Nephron (organoid): ENCODE data around the gene MBTPS1.

Experiments
- H3K27ac Mint-ChIP-seq, 3 experiments: 2 replicates each; pipeline ENCODE4 v1.8.0; 2020; ENCODE audit warnings: mixed read lengths in 3 of 3, mild to moderate bottlenecking in 2 of 3, moderate library complexity in 1 of 3
- H3K27me3 Mint-ChIP-seq: 2 replicates; pipeline ENCODE4 v1.8.0; 2021; ENCODE audit warnings: low read depth, mild to moderate bottlenecking, moderate library complexity, mixed read lengths
- H3K36me3 Mint-ChIP-seq: 2 replicates; pipeline ENCODE4 v1.8.0; 2020; ENCODE audit warnings: low read depth, mixed read lengths
- H3K4me1 Mint-ChIP-seq: 2 replicates; pipeline ENCODE4 v1.8.0; 2020; ENCODE audit warnings: mixed read lengths
- H3K4me3 Mint-ChIP-seq, 3 experiments: 2 replicates each; pipeline ENCODE4 v1.8.0; 2020; ENCODE audit warnings: mild to moderate bottlenecking in 3 of 3, mixed read lengths in 3 of 3, moderate library complexity in 2 of 3
- H3K9me3 Mint-ChIP-seq: 2 replicates; pipeline ENCODE4 v1.8.0; 2020; ENCODE audit warnings: mixed read lengths
- CTCF ChIP-seq, 3 experiments: fragments of 200-600 bp; sonication (generic); IDR thresholded peaks; one replicate each; pipeline ENCODE4 v1.5.0; 2021; ENCODE audit warnings: antibody characterized with exemption in 3 of 3; ENCODE audit not compliant: unreplicated experiment in 3 of 3

MBTPS1 gene

GRCh38 chr16:84093120-84093878 is 23.4 kb downstream of the MBTPS1 start:
- Mint-ChIP-seq H3K27me3 (no peaks in the 10 kb centered on the region), H3K27ac (no peak overlapping the region), H3K4me3 (no peak overlapping the region), H3K4me1 (no peaks in the 10 kb centered on the region), H3K9me3 (no peaks in the 10 kb centered on the region), H3K36me3 (peaks cover 80% of the 10 kb centered on the region)
- no peak for TF ChIP-seq CTCF (IDR thresholded peaks at IDR 0.05; ENCODE audit: unreplicated experiment in 3 of 3)

- Mint-ChIP-seq H3K27ac (no peak overlapping the region), H3K36me3 (peaks cover 77% of the 10 kb centered on the region), H3K27me3 (no peaks in the 10 kb centered on the region), H3K4me1 (no peaks in the 10 kb centered on the region), H3K9me3 (no peaks in the 10 kb centered on the region), H3K4me3 (no peak overlapping the region)
- no peak for TF ChIP-seq CTCF (IDR thresholded peaks at IDR 0.05; ENCODE audit: unreplicated experiment in 3 of 3)
Observed at GRCh38 chr16:84091460-84091859, 25.3 kb downstream of the MBTPS1 start.

GRCh38 chr16:84090211-84090610 is 26.5 kb downstream of the MBTPS1 start:
- Mint-ChIP-seq H3K9me3 (no peaks in the 10 kb centered on the region), H3K4me3 (no peak overlapping the region), H3K27me3 (no peaks in the 10 kb centered on the region), H3K27ac (no peak overlapping the region), H3K4me1 (no peaks in the 10 kb centered on the region), H3K36me3 (peaks cover 76% of the 10 kb centered on the region)
- TF ChIP-seq CTCF (IDR thresholded peaks at IDR 0.05; ENCODE audit: unreplicated experiment in 3 of 3), result no peak

GRCh38 chr16:84088695-84089395 is 27.9 kb downstream of the MBTPS1 start:
- Mint-ChIP-seq H3K27me3 (no peaks in the 10 kb centered on the region), H3K27ac (no peak overlapping the region), H3K4me1 (no peaks in the 10 kb centered on the region), H3K4me3 (no peak overlapping the region), H3K36me3 (peaks cover 66% of the 10 kb centered on the region), H3K9me3 (no peaks in the 10 kb centered on the region)
- TF ChIP-seq CTCF (IDR thresholded peaks at IDR 0.05; ENCODE audit: unreplicated experiment in 3 of 3), result no peak

GRCh38 chr16:84087466-84088151 is 29.1 kb downstream of the MBTPS1 start:
- Mint-ChIP-seq H3K36me3 (peaks cover 63% of the 10 kb centered on the region), H3K27me3 (no peaks in the 10 kb centered on the region), H3K4me3 (no peak overlapping the region), H3K27ac (no peak overlapping the region), H3K4me1 (no peaks in the 10 kb centered on the region), H3K9me3 (no peaks in the 10 kb centered on the region)
- TF ChIP-seq CTCF (IDR thresholded peaks at IDR 0.05; ENCODE audit: unreplicated experiment in 3 of 3), result no peak
